ENCODE measurements around the gene GULP1. TPM values are rescaled to one million over a fixed set of nuclear protein-coding genes. Genes with fewer than 3 reads are reported as not detected.

GULP1 gene
- total and polyA plus RNA-seq, 3 donors from 2014 or later, result 76.2 to 90.3 (median 78.5) TPM

- no peak for DNase-seq
These were observed 181.6 kb downstream of the GULP1 start for GRCh38 chr2:188473306-188473705.

GRCh38 chr2:188474316-188474715 is 182.6 kb downstream of the GULP1 start:
- WGBS, 2 donors, result 96 to 98% methylated on average over 2 of the region's 2 CpGs

More at GRCh38 chr2:188473306-188473705, 181.6 kb downstream of the GULP1 start:
- Histone ChIP-seq H3K4me1 (no peaks in the 10 kb centered on the region), H3K27me3 (no peaks in the 10 kb centered on the region), H3K9me3 (no peaks in the 10 kb centered on the region), H3K36me3 (ENCODE audit: low read depth, missing control alignments) (no peaks in the 10 kb centered on the region), H3K4me3 (no peak overlapping the region), H3K27ac (no peak overlapping the region)
- WGBS, 2 donors, result 94 to 95% methylated on average over 2 to 3 of the region's 3 CpGs
- no peak for TF ChIP-seq POLR2A (IDR thresholded peaks at IDR 0.05)
- intact Hi-C loops (cut with DNase I; ENCODE audit: low total_unique reads), result no loop called here

GRCh38 chr2:188475945-188476344 is 184.3 kb downstream of the GULP1 start:
- DNase-seq, result no peak
- intact Hi-C loops (cut with DNase I; ENCODE audit: low total_unique reads), result no loop called here

More at GRCh38 chr2:188474316-188474715, 182.6 kb downstream of the GULP1 start:
- no peaks in the 10 kb centered on the region for H3K27me3 ChIP-seq
- intact Hi-C loops (cut with DNase I; ENCODE audit: low total_unique reads), result no loop called here
- H3K9me3 ChIP-seq, result no peaks in the 10 kb centered on the region
- TF ChIP-seq CTCF (IDR thresholded peaks at IDR 0.05), result no peak
- no peaks in the 10 kb centered on the region for H3K4me1 ChIP-seq
- no peaks in the 10 kb centered on the region for H3K36me3 ChIP-seq (ENCODE audit: low read depth, missing control alignments)
- H3K27ac ChIP-seq, result no peak overlapping the region
- no peak overlapping the region for H3K4me3 ChIP-seq
- no peak for DNase-seq

DNA sequence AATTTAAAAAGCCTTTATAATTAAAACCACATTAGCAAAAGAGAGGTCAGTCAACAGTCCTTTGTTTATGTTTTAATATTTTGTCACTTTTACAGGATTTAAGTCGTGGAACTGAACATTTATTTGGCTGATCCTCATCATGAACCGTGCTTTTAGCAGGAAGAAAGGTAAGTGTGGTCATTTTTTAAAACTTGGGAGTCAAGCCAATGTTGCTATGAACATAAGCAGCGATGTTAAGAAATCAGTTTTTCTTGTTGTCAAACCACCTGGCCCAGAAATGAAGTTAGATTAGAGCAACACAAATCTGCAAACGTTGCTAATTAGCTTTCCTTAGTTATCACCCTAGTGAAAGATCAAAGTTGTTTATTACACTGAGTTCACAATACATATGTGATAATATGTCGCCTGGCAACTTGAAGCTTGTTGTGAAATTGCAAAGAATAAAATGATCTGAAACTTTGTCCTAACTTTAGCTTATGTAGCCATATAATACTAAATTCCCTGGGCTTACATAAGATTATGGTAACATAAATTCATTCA is 186.0 kb downstream of the GULP1 start:
- Histone ChIP-seq H3K27me3 (no peaks in the 10 kb centered on the region), H3K27ac (no peak overlapping the region), H3K4me3 (no peak overlapping the region), H3K9me3 (no peaks in the 10 kb centered on the region), H3K4me1 (no peaks in the 10 kb centered on the region), H3K36me3 (ENCODE audit: low read depth, missing control alignments) (no peaks in the 10 kb centered on the region)
- intact Hi-C loops (cut with DNase I; ENCODE audit: low total_unique reads), result no loop called here
- TF ChIP-seq POLR2A (IDR thresholded peaks at IDR 0.05), result no peak
- no peak for TF ChIP-seq CTCF (IDR thresholded peaks at IDR 0.05)
- DNase-seq, result no peak
- WGBS, 2 donors, result 66 to 71% methylated on average over 5 of the region's 5 CpGs

More at GRCh38 chr2:188475945-188476344, 184.3 kb downstream of the GULP1 start:
- no peak overlapping the region for H3K27ac ChIP-seq
- H3K4me1 ChIP-seq, result no peaks in the 10 kb centered on the region
- WGBS, 2 donors, result 67 to 78% methylated on average over 4 of the region's 4 CpGs
- no peak overlapping the region for H3K4me3 ChIP-seq
- TF ChIP-seq POLR2A (IDR thresholded peaks at IDR 0.05) (no peak), CTCF (IDR thresholded peaks at IDR 0.05) (no peak)
- H3K9me3 ChIP-seq, result no peaks in the 10 kb centered on the region
- no peaks in the 10 kb centered on the region for H3K36me3 ChIP-seq (ENCODE audit: low read depth, missing control alignments)
- H3K27me3 ChIP-seq, result no peaks in the 10 kb centered on the region

GRCh38 chr2:188478724-188479123 is 187.1 kb downstream of the GULP1 start:
- Histone ChIP-seq H3K27me3 (no peaks in the 10 kb centered on the region), H3K27ac (no peak overlapping the region), H3K4me1 (no peaks in the 10 kb centered on the region), H3K36me3 (ENCODE audit: low read depth, missing control alignments) (no peaks in the 10 kb centered on the region), H3K4me3 (no peak overlapping the region), H3K9me3 (no peaks in the 10 kb centered on the region)
- TF ChIP-seq POLR2A (IDR thresholded peaks at IDR 0.05) (no peak), CTCF (IDR thresholded peaks at IDR 0.05) (no peak)
- DNase-seq, result peak; percentile 29
- 52 to 58% methylated on average over 1 of the region's 1 CpG for WGBS, 2 donors
- intact Hi-C loops (cut with DNase I; ENCODE audit: low total_unique reads), result no loop called here

All from testis (tissue), 3 donors.